GM19328 (cell line): ENCODE measurements around the gene UBE2E1.
"Not testable (repeated sequence)": the region's sequence is repeated elsewhere in the genome, so short reads cannot be mapped to it uniquely, and the experiment has no call there.

Source experiments
- ATAC-seq: cut with Tn5 transposase; IDR thresholded peaks from one replicate; pipeline ENCODE4 v1.9.1; 2021; ENCODE audit warnings: mild to moderate bottlenecking, moderate library complexity; ENCODE audit not compliant: unreplicated experiment

The UBE2E1 gene

DNA sequence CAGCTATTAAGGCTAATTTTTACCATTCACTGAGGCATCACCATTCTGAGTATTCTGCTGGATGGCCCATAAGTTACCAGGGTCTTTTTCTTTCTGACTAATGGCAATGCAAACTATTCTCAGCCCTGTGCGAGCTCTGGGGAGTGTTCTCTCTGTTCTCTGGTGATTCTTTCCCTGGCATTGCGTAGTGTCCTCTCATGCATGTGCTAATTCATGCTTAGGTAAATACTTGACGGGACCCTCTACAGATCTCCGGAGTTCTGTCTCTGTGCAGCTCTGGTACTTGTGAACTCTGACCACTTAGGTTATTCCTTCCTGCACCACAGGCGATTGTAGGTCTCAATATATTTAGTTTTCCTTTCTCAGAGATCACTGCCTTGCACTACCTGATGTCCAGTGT lies 34.8 kb downstream of the UBE2E1 start:
- ATAC-seq, result no peak

DNA sequence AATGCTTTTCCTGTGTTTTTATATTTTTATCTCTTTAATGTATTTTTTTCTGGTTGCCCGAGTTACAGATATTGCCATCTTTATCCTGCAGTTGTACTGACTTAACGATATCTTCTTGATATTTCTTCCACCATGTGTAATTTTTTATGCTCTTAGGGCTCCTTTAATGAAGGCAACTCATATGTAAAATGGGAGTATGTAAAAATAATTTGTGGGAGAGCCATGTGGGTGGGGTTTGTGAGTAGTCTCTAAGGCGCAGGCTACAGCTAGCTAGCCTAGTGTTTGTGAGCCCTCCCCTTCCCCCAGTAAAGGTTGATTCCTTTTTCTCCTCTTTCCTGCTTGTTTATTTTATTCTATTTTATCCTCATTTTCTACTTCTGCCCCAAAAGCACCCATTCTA lies 38.1 kb downstream of the UBE2E1 start:
- no peak for ATAC-seq

GRCh38 chr3:23845326-23846216 lies 39.8 kb downstream of the UBE2E1 start:
- ATAC-seq, result no peak

GRCh38 chr3:23849462-23849861 lies 43.7 kb downstream of the UBE2E1 start:
- not testable (repeated sequence) for ATAC-seq

DNA sequence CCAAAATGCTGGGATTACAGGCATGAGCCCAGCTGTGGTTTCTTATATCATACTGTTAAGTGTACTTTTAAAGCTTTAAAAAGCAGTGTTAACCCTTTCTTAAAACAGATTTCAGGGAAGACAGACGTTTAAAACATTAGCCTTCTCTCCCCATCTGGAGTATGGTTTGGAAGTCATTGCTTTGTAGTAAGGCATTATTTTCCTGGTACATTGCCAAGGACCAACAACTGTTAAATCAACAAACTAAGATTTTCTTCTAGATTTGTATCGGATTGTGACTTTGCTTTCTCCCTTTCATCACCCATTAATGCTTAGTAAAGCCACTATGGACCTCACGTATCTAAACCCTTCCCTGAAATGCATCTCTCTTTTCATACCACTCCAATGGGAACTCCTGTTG lies 50.5 kb downstream of the UBE2E1 start:
- ATAC-seq, result no peak

GRCh38 chr3:23859012-23859743 lies 53.4 kb downstream of the UBE2E1 start:
- ATAC-seq, result no peak

DNA sequence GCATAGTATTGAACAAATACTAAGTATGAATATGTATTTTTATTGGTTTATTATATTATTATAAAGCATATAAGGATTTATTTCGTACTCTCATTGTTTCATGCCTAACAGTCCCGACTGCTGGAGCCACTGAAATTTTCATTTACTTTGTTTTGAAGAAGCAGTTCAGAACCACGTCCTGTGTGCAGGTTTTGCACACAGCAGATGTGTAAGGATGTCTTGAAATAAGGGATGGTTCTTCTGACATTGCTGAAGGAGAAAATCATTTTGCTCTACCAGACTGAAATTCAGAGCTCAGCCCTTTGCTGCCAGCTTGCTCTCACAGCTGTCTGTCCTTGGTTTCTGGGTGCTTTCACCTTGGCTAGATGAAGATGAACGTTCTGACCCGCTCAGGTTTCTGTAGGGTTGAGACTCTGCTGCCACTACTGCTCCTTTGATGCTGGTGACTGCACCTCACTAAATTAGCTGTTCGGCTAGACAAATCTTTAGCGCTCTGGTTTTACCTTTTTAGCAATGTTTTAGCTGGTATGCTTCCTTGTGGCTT lies 54.2 kb downstream of the UBE2E1 start:
- ATAC-seq, result no peak

DNA sequence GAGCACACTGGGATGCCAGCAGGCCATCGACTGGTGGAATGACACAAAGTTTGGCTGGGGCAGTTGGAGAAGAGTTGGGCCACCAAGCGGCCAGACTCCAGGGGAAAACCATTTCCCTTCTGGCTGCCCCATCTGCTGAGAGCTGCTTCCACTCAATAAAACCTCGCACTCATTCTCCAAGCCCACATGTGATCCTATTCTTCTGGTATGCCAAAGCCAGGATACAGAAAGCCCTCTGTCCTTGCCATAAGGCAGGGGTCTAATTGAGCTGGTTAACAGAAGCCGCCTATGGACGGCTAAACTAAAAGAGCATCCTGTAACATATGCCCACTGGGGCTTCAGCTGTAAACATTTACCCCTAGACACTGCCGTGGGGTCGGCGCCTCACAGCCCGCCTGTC lies 55.9 kb downstream of the UBE2E1 start:
- ATAC-seq, result no peak

- no peak for ATAC-seq
Measured at GRCh38 chr3:23863060-23863459, 57.3 kb downstream of the UBE2E1 start.

GRCh38 chr3:23864931-23865330 lies 59.2 kb downstream of the UBE2E1 start:
- no peak for ATAC-seq

- ATAC-seq, result peak; percentile 70
Measured at GRCh38 chr3:23865595-23866396, 60.0 kb downstream of the UBE2E1 start.

DNA sequence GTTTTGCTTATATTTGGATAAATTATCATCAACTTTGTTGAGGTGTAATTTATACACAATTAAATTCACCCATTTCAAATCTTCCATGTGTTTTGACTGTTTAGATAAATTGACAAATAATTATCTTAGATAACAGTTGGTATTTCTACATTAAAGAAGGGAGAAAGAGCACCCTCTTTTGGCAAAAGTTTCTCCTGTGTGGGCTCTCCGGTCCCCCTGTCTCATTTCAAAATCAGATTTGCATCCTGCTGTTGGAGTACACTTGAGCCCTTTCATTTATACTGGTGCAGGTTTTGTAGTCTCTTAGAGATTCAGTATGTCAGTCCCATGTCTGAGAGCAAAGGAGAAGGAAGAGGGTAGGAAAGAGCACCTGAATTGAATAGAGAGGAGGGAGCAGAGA lies 61.6 kb downstream of the UBE2E1 start:
- no peak for ATAC-seq

DNA sequence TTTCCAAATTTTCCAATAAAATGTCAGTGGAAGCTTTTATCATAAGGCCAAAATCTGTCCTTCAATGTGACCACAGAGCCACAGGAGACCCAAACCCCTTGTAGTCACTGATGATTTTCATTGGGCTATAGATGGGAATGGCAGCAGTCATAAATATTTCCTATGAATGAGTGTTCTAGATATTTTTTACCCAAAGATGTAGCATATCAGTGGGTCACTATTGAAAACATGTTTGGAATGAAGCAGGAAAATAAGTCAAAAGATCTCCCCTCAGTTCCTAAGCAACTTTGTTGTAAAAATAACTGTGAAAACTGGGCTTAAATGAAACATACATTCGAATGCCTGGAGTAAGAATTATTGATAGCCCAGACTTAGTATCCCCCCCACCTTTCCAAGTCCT lies 62.1 kb downstream of the UBE2E1 start:
- no peak for ATAC-seq

GRCh38 chr3:23869977-23870662 lies 64.4 kb downstream of the UBE2E1 start:
- no peak for ATAC-seq

DNA sequence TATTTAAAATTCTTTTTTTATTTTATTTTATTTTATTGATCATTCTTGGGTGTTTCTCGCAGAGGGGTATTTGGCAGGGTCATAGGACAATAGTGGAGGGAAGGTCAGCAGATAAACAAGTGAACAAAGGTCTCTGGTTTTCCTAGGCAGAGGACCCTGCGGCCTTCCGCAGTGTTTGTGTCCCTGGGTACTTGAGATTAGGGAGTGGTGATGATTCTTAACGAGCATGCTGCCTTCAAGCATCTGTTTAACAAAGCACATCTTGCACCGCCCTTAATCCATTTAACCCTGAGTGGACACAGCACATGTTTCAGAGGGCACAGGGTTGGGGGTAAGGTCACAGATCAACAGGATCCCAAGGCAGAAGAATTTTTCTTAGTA lies 64.9 kb downstream of the UBE2E1 start:
- ATAC-seq, result not testable (repeated sequence)

DNA sequence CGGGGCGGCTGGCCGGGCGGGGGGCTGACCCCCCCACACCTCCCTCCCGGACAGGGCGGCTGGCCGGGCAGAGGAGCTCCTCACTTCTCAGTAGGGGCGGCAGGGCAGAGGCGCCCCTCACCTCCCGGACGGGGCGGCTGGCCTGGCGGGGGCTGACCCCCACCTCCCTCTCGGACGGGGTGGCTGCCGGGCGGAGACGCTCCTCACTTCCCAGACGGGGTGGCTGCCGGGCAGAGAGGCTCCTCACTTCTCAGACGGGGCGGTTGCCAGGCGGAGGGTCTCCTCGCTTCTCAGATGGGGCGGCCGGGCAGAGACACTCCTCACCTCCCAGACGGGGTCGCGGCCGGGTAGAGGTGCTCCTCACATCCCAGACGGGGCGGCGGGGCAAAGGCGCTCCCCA lies 65.6 kb downstream of the UBE2E1 start:
- not testable (repeated sequence) for ATAC-seq

- no peak for ATAC-seq
Measured at GRCh38 chr3:23872330-23872729, 66.6 kb downstream of the UBE2E1 start.

DNA sequence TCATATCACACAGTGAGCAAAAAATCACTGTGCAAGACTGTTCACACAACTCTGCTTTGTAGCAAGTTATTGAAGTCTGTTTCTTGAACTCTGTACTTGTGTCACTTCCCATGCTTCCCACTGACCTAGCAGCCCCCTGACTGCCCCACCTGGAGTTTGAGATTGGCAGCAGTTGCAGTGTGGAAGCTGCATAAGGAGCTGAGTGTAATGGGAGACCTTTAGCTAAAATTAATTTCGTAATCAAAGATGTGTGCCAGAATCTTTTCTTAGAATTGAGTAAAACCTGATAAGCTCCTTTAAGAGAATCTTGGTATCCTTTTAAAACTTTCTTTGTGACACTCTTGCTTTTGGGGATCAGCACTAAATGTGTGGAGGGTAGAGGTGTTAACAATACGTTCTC lies 68.2 kb downstream of the UBE2E1 start:
- no peak for ATAC-seq

GRCh38 chr3:23874359-23875112 lies 68.8 kb downstream of the UBE2E1 start:
- no peak for ATAC-seq
